Fibroblast of lung (primary cell): ENCODE measurements around the gene ANKRD52.

ENCODE experiments used
- CTCF ChIP-seq, 2 donors: IDR thresholded peaks in 1 of 2; conservative IDR thresholded peaks in 1 of 2; 1 replicate in 1 of 2; 2 replicates in 1 of 2; pipeline ENCODE4 v1.5.1; 2011 to 2012; ENCODE audit warnings: low read length in 2 of 2, control low read depth in 1 of 2, inconsistent platforms in 1 of 2, low read depth in 1 of 2, mild to moderate bottlenecking in 1 of 2
- EZH2 ChIP-seq: IDR thresholded peaks from 2 replicates; pipeline ENCODE4 v1.5.1; 2012; ENCODE audit warnings: low read length, control low read depth, mild to moderate bottlenecking; ENCODE audit errors: missing control alignments

GRCh38 chr12:56242986-56243385, 15.2 kb downstream of the ANKRD52 start:
- TF ChIP-seq CTCF (conservative IDR thresholded peaks at IDR 0.05 in 1 of 2, IDR thresholded peaks at IDR 0.05 in 1 of 2; ENCODE audit: low read depth in 1 of 2, low read length in 2 of 2) = no peak
- no peak for TF ChIP-seq EZH2
